HG03175 (cell line): ENCODE results near the gene TAF4B.
A peak's percentile ranks its signal among the peaks of the same experiment; 100 is the strongest.
"Not testable (repeated sequence)": the region's sequence is repeated elsewhere in the genome, so short reads cannot be mapped to it uniquely, and the experiment has no call there.

Experiments used
- ATAC-seq: cut with Tn5 transposase; IDR thresholded peaks from one replicate; pipeline ENCODE4 v1.9.1; 2021; ENCODE audit warnings: mild to moderate bottlenecking, moderate library complexity; ENCODE audit not compliant: unreplicated experiment

TAF4B gene

GRCh38 chr18:26421931-26422330 lies 195.7 kb downstream of the TAF4B start:
- no peak for ATAC-seq

GRCh38 chr18:26422472-26423162 lies 196.4 kb downstream of the TAF4B start:
- ATAC-seq, result peak; percentile 61

GRCh38 chr18:26424428-26425147 lies 198.3 kb downstream of the TAF4B start:
- ATAC-seq, result peak; percentile 40

GRCh38 chr18:26425148-26425531 lies 198.9 kb downstream of the TAF4B start:
- ATAC-seq, result no peak

- no peak for ATAC-seq
These were observed 203.4 kb downstream of the TAF4B start for GRCh38 chr18:26429535-26430226.

GRCh38 chr18:26432651-26433424 lies 206.6 kb downstream of the TAF4B start:
- ATAC-seq, result no peak

- no peak for ATAC-seq
These were observed 208.6 kb downstream of the TAF4B start for GRCh38 chr18:26434887-26435286.

GRCh38 chr18:26435415-26436095 lies 209.3 kb downstream of the TAF4B start:
- no peak for ATAC-seq

- ATAC-seq, result no peak
These were observed 210.2 kb downstream of the TAF4B start for GRCh38 chr18:26436176-26437051.

- not testable (repeated sequence) for ATAC-seq
These were observed 211.4 kb downstream of the TAF4B start for GRCh38 chr18:26437634-26438033.

GRCh38 chr18:26438980-26439379 lies 212.7 kb downstream of the TAF4B start:
- ATAC-seq, result peak; percentile 100

- ATAC-seq, result no peak
These were observed 213.3 kb downstream of the TAF4B start for GRCh38 chr18:26439537-26439936.

GRCh38 chr18:26440644-26441043 lies 214.4 kb downstream of the TAF4B start:
- ATAC-seq, result no peak
